RWPE1 (cell line): ENCODE results near the gene PLCL1.

Source experiments
- CTCF ChIA-PET: fragments of 350-600 bp; sonication (Branson Sonifier 250); formaldehyde crosslinking; extraction: SDS; loops from one replicate; lab custom pipeline; 2021; lab: Yijun Ruan, JAX
- POLR2A ChIA-PET: fragments of 400-600 bp; formaldehyde crosslinking; extraction: SDS; loops from one replicate; lab custom pipeline; 2020; ENCODE audit warnings: antibody characterized with exemption; ENCODE audit not compliant: low non-redundant PET; lab: Yijun Ruan, JAX
- DNase-seq: peaks from one replicate; pipeline ENCODE4 v3.0.0; 2012; ENCODE audit warnings: low spot score
- H3K27ac ChIP-seq: fragments of 450-650 bp; 2 replicates; pipeline ENCODE4 v1.5.1; 2017
- TF ChIP-seq, protein P1 (sequence below): fragments of 450-650 bp; conservative IDR thresholded peaks from 2 replicates; pipeline ENCODE4 v1.5.1; 2017; ENCODE audit warnings: low read depth, mild to moderate bottlenecking

PLCL1 gene

DNA sequence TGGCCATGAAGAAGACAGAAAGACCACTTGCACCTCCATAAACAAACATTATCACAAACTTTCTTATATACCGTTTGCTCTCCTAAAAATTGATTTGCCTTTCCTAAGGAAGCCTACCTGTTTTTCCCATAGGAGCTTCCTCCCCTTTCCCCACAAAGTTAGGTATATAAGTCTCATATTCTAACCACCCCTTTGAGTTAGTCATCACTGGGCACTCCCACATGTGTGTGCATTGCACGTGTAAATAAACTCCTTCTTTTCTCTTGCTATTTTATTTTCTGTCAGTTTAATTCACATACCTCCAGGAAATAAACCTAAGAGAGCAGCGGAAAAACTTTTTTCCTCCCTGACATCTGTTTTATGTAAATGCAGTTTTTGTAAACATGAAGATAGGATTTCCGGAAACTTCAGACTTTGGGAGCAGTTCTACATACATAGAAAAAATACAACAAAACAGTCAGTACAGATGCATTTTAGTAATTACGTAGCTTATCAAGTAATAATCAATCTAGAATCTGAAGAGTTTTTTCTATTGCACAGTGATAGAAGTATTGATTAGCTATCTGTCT is 46.6 kb downstream of the PLCL1 start:
- ChIA-PET POLR2A (no interaction called here), CTCF (interaction anchor here (0.6 to 0.7 kb wide), 2 partner anchors 10 to 192 kb away, joined by 4 read pairs; no protein-coding TSS in a partner anchor)
- no peak for DNase-seq
- H3K27ac ChIP-seq = no peak overlapping the region
- TF ChIP-seq, protein P1, sequence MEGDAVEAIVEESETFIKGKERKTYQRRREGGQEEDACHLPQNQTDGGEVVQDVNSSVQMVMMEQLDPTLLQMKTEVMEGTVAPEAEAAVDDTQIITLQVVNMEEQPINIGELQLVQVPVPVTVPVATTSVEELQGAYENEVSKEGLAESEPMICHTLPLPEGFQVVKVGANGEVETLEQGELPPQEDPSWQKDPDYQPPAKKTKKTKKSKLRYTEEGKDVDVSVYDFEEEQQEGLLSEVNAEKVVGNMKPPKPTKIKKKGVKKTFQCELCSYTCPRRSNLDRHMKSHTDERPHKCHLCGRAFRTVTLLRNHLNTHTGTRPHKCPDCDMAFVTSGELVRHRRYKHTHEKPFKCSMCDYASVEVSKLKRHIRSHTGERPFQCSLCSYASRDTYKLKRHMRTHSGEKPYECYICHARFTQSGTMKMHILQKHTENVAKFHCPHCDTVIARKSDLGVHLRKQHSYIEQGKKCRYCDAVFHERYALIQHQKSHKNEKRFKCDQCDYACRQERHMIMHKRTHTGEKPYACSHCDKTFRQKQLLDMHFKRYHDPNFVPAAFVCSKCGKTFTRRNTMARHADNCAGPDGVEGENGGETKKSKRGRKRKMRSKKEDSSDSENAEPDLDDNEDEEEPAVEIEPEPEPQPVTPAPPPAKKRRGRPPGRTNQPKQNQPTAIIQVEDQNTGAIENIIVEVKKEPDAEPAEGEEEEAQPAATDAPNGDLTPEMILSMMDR = no peak

DNA sequence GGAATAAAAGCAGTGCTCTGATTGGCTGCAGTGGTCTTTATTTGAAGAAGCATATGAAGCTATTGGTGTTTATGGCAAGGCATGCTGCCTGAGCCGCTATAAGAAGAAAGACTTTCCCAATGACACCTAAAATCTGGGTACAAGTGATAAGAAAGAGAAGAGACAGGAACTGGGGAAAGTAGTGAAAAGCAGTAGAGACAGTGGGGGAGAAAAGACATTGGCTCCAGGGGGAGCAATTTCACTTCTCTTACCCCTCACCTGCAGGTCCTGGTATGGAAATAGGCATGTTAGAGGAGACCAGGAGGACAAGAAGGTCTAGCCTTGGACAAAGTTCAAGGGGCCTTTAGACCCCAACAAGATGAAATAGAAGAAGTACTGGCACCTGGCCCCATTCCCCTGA is 47.1 kb downstream of the PLCL1 start:
- POLR2A ChIA-PET = no interaction called here
- no peak for DNase-seq
- TF ChIP-seq, protein P1 = no peak
- no peak overlapping the region for H3K27ac ChIP-seq
- CTCF ChIA-PET = interaction anchor here (0.6 to 0.7 kb wide), 2 partner anchors 11 to 192 kb away, joined by 4 read pairs; no protein-coding TSS in a partner anchor

DNA sequence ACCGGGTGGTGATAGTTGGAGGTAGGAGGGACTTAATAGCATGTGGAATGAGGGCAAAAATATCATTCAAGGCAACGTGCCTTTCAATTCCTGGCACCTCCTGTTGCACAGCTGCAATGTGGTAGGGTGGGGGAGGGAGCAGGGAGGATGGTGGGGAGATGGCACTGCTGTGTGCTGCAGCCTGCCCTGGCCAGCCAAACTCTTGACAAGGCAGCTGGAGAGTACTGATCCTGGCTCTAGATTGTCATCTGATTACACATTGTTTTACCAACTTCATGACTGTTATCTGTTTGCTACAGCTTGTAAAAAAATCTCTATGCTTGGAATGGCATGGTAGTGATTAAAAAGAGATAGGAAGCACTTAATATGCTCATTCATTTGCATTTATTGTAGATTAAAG is 47.7 kb downstream of the PLCL1 start:
- TF ChIP-seq, protein P1 = no peak
- DNase-seq = no peak
- ChIA-PET POLR2A (no interaction called here), CTCF (no interaction called here)
- no peak overlapping the region for H3K27ac ChIP-seq

DNA sequence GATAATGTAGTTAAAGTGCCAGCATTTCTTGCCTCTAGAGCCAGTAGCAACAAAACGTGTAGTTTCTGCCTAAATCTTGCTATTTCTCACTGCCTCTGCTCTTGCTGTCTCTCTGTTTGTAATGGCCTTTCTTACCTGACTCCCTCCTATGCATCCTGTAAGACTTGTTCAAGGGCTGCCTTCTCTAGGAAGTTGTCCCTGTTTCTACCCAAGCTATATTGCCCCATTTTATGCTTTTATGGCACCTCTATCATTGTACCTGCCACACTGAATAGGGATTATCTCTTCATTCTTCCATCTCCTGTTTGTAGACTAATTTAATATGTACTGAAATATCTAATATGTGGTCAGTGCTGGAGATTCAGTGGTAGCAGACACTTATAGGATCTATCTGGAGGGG is 49.2 kb downstream of the PLCL1 start:
- CTCF ChIA-PET = no interaction called here
- TF ChIP-seq, protein P1 = no peak
- POLR2A ChIA-PET = no interaction called here
- H3K27ac ChIP-seq = no peak overlapping the region
- no peak for DNase-seq

DNA sequence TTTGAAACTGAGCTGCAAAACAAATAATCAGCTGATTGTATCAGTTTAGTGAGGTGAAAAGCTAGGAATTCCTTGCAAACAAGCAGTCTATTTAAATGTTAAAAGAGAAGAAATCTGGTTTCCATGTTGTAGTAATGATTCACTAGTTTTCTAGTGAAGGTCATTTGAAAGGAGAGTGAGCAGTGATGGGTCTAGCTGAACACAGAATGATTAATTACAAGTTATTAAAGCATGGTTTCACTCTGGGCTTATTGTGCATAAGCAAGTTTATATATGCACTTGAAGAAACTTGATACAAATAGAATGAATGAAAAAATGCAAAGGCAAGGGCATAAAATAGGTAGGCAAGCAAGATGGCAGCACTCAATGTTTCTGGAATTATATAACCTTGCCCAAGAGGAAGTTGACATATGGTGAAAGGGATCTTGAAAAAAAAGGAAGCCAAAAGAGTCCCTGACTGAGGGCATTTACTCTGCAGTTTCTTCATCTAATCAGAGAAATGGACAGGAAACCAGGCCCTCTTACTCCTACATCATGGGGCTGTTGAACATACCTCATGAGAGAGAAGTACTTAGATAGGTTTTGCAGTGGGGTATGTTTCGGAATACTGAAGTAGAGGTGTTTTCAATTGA is 53.2 kb downstream of the PLCL1 start:
- TF ChIP-seq, protein P1 = no peak
- POLR2A ChIA-PET = no interaction called here
- no peak for DNase-seq
- no peak overlapping the region for H3K27ac ChIP-seq
- CTCF ChIA-PET = no interaction called here

DNA sequence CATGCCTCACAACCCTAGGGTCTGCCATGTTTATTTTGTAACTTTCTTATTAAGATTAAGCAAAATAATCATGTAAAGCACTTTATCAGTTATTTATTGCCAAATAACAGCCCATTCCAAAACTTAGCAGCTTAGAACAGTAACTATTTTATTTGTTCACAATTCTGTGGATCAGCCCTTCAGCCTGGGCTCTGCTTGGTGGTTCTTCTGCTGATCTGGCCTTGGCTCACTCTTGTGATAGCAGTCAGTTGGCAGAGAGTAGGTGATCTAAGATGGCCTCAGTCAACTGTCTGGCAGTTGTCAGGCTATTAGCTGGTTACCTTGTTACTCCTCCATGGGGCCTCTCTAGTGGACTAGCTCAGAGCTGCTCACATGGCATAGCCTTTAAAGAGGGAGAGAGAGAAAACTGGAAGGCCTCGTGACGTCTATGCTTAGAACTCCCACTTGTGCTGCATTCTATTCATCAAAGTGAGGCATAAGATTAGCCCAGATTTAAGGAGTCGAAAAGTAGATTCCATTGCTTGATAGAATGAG is 54.3 kb downstream of the PLCL1 start:
- TF ChIP-seq, protein P1 = no peak
- CTCF ChIA-PET = no interaction called here
- no peak for DNase-seq
- no peak overlapping the region for H3K27ac ChIP-seq
- POLR2A ChIA-PET = no interaction called here
